ENCODE measurements around the gene PLBD2.
"Not testable (repeated sequence)": the region's sequence is repeated elsewhere in the genome, so short reads cannot be mapped to it uniquely, and the experiment has no call there.

The PLBD2 gene

GRCh38 chr12:113339540-113339939, 18.8 kb upstream of the PLBD2 start:
- DNase-seq, result no peak

- DNase-seq, result no peak
Measured at GRCh38 chr12:113340061-113340460, 18.3 kb upstream of the PLBD2 start.

DNA sequence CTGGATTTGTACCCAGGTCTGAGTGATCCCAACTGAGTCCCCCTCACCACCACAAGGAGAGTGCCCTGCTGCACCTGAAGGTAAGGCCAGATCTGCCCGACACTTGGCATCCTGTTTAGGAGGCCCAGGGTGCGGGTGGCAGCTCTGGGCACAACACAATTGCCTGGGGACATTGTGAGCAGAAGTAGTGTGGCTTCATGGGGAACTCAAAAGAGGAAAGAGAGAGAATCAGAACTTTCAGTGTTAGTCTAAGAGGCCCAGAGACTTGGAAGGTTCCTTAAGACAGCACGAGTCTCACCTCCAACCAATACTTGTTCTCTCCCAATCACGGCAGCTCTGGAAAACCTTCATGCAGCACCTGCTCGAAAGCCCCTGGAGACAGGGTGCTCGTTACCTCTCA, 16.9 kb upstream of the PLBD2 start:
- no peak for DNase-seq

DNA sequence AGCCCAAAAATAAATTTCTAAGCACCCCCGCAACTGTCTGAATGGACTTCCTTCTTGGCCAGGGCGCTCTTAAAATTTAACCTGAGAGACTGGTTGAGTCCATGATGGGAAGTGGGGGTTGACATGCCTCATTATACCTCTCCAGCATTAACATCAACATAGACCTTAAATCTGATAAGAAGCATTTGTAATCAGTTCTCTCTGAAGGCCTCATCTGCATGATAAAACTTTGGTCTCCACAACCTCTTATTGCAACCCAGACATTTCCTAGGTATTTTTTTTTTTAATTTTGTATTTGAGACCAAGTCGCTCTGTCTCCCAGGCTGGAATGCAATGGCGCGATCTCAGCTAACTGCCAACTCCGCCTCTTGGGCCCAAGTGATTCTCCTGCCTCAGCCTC, 13.1 kb upstream of the PLBD2 start:
- DNase-seq, result no peak

DNA sequence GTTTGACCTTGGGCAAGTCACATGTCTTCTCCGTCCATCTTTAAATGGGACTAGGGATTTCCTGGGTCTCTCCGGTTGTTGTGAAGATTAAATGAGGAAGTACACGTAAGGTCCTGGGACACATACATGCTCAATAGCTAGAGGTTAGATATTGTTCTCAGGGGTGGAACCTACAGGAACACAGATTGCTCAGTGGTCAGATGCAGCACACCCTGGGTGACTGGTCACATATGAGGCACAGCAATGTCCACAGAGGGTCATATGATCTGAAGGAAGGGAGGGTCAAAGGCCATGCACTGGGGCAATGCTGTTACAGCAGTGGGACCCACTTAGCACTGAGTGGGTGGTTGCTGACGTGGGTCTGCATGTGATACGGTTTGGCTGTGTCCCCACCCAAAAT, 12.0 kb upstream of the PLBD2 start:
- no peak for DNase-seq

GRCh38 chr12:113347107-113347506, 11.3 kb upstream of the PLBD2 start:
- no peak for DNase-seq

DNA sequence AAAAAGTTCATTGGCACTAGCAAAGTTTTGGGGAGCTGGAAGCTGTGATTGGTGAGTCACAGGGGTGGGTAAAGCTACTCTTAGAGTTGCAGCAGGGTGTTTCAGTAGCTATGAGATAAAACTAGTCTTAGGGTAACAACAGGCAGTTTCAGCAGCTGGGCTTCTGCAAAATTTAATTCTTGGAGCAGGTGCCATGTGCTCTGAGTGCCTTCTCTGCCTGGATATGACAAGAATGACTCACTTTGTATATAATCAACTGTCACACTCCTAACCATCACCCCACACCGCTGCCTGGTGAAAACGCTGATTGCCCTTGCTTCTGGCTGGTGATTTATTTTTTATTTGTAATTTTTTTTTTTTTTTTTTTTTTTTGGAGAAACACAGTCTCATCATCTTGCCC, 10.5 kb upstream of the PLBD2 start:
- DNase-seq, result no peak

DNA sequence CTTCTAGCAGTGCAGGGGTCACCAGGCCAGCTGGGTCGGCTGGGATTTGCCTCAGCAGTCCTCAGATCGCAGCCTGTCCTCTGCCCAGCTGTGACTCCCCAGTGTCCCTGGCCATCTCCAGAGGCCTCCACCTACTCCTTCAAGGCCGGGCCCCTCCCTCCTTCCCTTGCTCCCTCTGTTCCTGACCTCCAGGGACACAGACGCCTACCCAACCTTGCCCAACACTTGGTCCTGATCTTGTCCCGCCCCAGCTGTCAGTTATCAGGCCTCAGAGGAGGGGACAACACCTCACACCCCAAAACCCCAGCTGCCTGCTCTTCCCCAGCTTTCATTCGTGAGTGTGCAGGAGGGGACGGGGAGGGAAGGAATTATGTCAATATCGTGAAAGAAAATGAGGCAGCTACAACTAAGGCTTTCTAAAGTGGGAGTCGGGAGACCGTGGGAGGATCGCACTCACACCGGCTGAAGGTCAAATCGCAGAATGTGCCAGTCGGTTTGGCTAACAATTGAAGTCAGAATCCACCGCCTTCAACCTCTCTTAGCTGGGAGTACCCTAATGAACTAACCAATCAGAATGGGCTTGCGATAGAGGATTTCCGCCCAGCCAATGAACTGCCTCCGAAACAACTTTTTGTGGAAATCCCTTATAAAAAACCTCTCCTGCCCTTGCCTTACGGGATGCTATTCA, 9.4 kb upstream of the PLBD2 start:
- DNase-seq, result no peak

GRCh38 chr12:113351089-113351488, 7.3 kb upstream of the PLBD2 start:
- no peak for DNase-seq

- DNase-seq, result not testable (repeated sequence)
Measured at GRCh38 chr12:113354192-113354591, 4.2 kb upstream of the PLBD2 start.

GRCh38 chr12:113359133-113359938, 949 bp downstream of the PLBD2 start:
- DNase-seq, result no peak

- DNase-seq, result no peak
Measured at GRCh38 chr12:113359939-113360748, 1.8 kb downstream of the PLBD2 start.

GRCh38 chr12:113361574-113362370, 3.4 kb downstream of the PLBD2 start:
- DNase-seq, result no peak

GRCh38 chr12:113364698-113365097, 6.3 kb downstream of the PLBD2 start:
- no peak for DNase-seq

- DNase-seq, result no peak
Measured at GRCh38 chr12:113365639-113366395, 7.4 kb downstream of the PLBD2 start.

DNA sequence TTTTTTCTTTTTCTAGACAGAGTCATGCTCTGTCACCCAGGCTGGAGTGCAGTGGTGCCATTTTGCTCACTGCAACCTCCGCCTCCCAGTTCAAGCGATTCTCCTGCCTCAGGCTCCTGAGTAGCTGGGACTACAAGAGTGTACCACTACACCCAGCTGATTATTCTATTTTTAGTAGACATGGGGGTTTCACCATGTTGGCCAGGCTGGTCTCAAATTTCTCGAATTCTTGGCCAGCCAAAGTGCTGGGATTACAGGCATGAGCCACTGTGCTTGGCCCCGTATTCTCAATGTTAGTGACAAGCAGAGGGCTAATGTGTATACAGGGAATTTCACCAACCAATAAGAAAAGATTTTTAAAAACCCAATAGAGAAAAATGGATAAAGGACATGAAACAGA, 8.4 kb downstream of the PLBD2 start:
- DNase-seq, result no peak

- no peak for DNase-seq
Measured at GRCh38 chr12:113368331-113368730, 9.9 kb downstream of the PLBD2 start.

- no peak for DNase-seq
Measured at GRCh38 chr12:113369391-113369985, 11.1 kb downstream of the PLBD2 start.

- DNase-seq, result no peak
Measured at GRCh38 chr12:113370923-113371682, 12.7 kb downstream of the PLBD2 start.

DNA sequence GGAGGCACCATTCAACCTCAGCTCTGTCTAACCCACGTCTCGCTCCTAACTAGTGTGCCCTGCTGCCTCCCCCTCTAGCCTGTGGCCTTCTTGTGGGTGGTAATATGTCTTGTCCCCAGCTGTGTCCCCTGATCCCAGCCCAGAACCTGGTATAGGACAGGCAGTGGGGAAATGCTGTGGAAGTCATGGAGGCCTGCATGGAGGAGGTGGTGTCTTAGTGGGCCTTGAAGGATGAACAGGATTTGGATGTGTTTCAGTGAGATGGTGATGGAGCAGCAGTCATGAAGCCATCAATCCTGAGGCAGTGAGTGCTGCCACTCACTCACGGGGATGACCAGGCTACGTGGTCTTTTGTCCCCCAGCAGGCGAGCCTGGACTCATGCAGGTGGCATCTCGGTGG, 13.4 kb downstream of the PLBD2 start:
- no peak for DNase-seq

- no peak for DNase-seq
Measured at GRCh38 chr12:113372371-113372770, 14.0 kb downstream of the PLBD2 start.

Data from activated CD8-positive, alpha-beta memory T cell treated with anti-CD3 and anti-CD28 coated beads, Interleukin-2, amount 50 U/mL, for 4 hours (primary cell).